Esophagus muscularis mucosa (tissue), 4 donors: ENCODE results near the gene RNF167. TPM values are rescaled to one million over a fixed set of nuclear protein-coding genes. Genes with fewer than 3 reads are reported as not detected.

ENCODE experiments used
- DNase-seq: peaks from one replicate; pipeline ENCODE4 v3.0.0-alpha.2; 2017; ENCODE audit errors: extremely low spot score
- H3K27ac ChIP-seq, 4 donors: fragments of 200-600 bp; sonication (generic); replicated peaks in 1 of 4; 1 replicate in 3 of 4; 2 replicates in 1 of 4; pipeline ENCODE4 v1.5.1; 2016 to 2019; ENCODE audit warnings: mild to moderate bottlenecking in 1 of 4
- H3K27me3 ChIP-seq, 4 donors: fragments of 200-600 bp; sonication (generic); one replicate each; pipeline versions ENCODE4 v1.5.1 to v1.6.0; 2016 to 2019
- H3K36me3 ChIP-seq, 4 donors: fragments of 200-600 bp; sonication (generic); one replicate each; pipeline ENCODE4 v1.5.1; 2016 to 2019
- H3K4me1 ChIP-seq, 4 donors: fragments of 200-600 bp; sonication (generic); one replicate each; pipeline ENCODE4 v1.5.1; 2016 to 2019
- H3K4me3 ChIP-seq, 4 donors: fragments of 200-600 bp; sonication (generic); 1 replicate in 2 of 4; 2 replicates in 2 of 4; pipeline ENCODE4 v1.5.1; 2016 to 2019; ENCODE audit warnings: mild to moderate bottlenecking in 4 of 4, moderate library complexity in 1 of 4
- H3K9me3 ChIP-seq, 4 donors: fragments of 200-600 bp; sonication (generic); 1 replicate in 3 of 4; 2 replicates in 1 of 4; pipeline ENCODE4 v1.5.1; 2016 to 2019
- EP300 ChIP-seq: sonication (generic); formaldehyde crosslinking; IDR thresholded peaks from one replicate; pipeline ENCODE4 v1.6.1; 2017; ENCODE audit warnings: antibody characterized with exemption
- POLR2A ChIP-seq: fragments of 450-650 bp; IDR thresholded peaks from one replicate; pipeline ENCODE4 v1.6.1; 2017; ENCODE audit warnings: antibody characterized with exemption, moderate library complexity, mild to moderate bottlenecking, low read depth
- POLR2AphosphoS5 ChIP-seq, 2 donors: sonication (generic); formaldehyde crosslinking; IDR thresholded peaks; one replicate each; pipeline ENCODE4 v1.6.1; 2017; ENCODE audit warnings: antibody characterized with exemption in 2 of 2
- WGBS: methylation state at CpG from one replicate; pipeline ENCODE4 v1.1.5; 2018; 5-methylcytosine and 5-hydroxymethylcytosine counted together
- intact Hi-C: fragments of 100-400 bp; cut with DNase I; formaldehyde crosslinking; loops from one replicate; pipeline ENCODE4 v1.15.1; 2023
- total RNA-seq, 4 donors: library from RNA; depleted of rRNA; stranded (reverse); fragments of >200 nt; gene quantifications; one replicate each; pipeline versions ENCODE4 v1.1.0 to v1.2.1, GENCODE V29; 2016
- TF ChIP-seq, protein P1 (sequence below), 3 experiments: fragments of 200-600 bp in 2 of 3; fragments of 450-650 bp in 1 of 3; sonication (generic) in 2 of 3; IDR thresholded peaks; one replicate each; pipeline ENCODE4 v1.5.1; 2017 to 2019; ENCODE audit warnings: antibody characterized with exemption in 3 of 3, mild to moderate bottlenecking in 2 of 3, moderate library complexity in 1 of 3

Gene RNF167
- total RNA-seq, 4 donors from 2014 or later = 59.8 to 96.3 (median 69.5) TPM

GRCh38 chr17:4966844-4967538 is 26.9 kb downstream of the RNF167 start:
- Histone ChIP-seq H3K27me3 (no peaks in the 10 kb centered on the region), H3K9me3 (no peaks in the 10 kb centered on the region), H3K4me3 (peak overlapping the region; percentile 76 to 86 (median 78)), H3K4me1 (peaks cover 32 to 49% (median 43%) of the 10 kb centered on the region in 4 donors), H3K36me3 (peaks cover 6 to 41% (median 23%) of the 10 kb centered on the region in 4 donors), H3K27ac (peak overlapping the region; percentile 91 to 97 (median 95))
- intact Hi-C loops = loop anchor here (2.0 kb wide), 1 partner anchor 18 kb away; the partner anchor contains the start of gene PFN1
- 0% methylated on average over 25 of the region's 42 CpGs for WGBS
- DNase-seq = peak; percentile 100
- TF ChIP-seq POLR2AphosphoS5 (IDR thresholded peaks at IDR 0.05) (peak; percentile 71 to 78), EP300 (no peak), POLR2A (peak; percentile 50)
- TF ChIP-seq, protein P1, sequence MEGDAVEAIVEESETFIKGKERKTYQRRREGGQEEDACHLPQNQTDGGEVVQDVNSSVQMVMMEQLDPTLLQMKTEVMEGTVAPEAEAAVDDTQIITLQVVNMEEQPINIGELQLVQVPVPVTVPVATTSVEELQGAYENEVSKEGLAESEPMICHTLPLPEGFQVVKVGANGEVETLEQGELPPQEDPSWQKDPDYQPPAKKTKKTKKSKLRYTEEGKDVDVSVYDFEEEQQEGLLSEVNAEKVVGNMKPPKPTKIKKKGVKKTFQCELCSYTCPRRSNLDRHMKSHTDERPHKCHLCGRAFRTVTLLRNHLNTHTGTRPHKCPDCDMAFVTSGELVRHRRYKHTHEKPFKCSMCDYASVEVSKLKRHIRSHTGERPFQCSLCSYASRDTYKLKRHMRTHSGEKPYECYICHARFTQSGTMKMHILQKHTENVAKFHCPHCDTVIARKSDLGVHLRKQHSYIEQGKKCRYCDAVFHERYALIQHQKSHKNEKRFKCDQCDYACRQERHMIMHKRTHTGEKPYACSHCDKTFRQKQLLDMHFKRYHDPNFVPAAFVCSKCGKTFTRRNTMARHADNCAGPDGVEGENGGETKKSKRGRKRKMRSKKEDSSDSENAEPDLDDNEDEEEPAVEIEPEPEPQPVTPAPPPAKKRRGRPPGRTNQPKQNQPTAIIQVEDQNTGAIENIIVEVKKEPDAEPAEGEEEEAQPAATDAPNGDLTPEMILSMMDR (IDR thresholded peaks at IDR 0.05) = peak in 1 of 3 experiments; percentile 27

DNA sequence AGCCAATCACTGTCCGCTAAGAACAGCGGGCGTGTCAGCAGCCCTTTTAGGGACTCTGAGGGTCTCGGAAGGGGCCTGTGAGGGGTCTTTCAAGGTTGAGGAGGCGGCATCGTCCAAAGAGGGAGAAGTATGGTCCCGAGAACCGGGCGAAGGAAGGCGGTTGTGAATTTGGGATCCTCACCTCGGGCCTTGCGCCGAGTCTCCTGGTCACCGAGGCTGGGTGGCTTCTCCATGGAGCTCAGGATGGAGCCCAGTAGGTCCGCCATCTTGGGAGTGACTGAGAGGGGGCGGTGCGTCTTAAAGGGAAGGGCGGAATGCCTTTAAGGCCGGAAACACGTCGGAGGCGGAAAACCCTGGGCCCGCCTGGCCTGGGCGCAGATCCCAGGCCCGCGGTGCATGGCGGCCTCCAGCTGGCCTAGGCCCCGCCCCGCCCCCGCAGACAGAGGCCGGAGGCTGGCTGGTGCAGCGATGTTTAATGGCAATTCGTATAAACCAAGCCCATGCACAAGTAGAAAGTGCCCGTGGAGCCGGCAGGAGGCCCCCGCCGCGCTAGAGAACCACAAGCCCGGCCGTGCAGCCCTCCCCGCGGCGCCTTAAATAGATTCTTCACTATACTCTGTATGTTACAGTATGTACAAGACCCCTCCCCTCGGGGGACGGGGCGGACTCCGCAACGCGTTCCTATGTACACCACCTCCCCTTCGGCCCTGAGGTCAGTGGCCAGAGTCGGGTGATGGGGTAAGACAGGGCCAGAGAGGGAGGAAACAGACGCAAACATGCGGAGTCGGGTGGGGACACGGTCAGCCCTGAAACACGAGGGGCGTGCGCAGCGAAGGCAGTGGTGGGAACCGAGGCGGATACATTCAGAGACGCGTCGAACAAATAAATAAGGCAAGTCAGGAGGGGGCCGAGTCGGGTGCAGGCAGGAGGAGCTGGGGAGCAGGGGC is 27.7 kb downstream of the RNF167 start, which contains the start of gene SPAG7:
Gene SPAG7 (minus strand): TSS at position 279 of the 947 bp plus-strand sequence. CDS start 13 bp downstream, at position 266.
- peak; percentile 91 to 93 for TF ChIP-seq POLR2AphosphoS5 (IDR thresholded peaks at IDR 0.05)
- TF ChIP-seq POLR2A = peak; percentile 70
- TF ChIP-seq, protein P1 (IDR thresholded peaks at IDR 0.05) = peak in 1 of 3 experiments; percentile 22
- no peak for TF ChIP-seq EP300
- Histone ChIP-seq H3K9me3 (no peaks in the 10 kb centered on the region), H3K4me3 (peak within 1 kb of the TSS; percentile 76 to 86 (median 78)), H3K4me1 (peaks cover 38 to 52% (median 44%) of the 10 kb centered on the region in 4 donors), H3K36me3 (peaks cover 14 to 47% (median 31%) of the 10 kb centered on the region in 4 donors), H3K27ac (peak within 1 kb of the TSS; percentile 91 to 97 (median 95)), H3K27me3 (no peaks in the 10 kb centered on the region)
- intact Hi-C loops = loop anchor here (2.0 kb wide), 1 partner anchor 19 kb away; the partner anchor contains the start of gene PFN1
- WGBS = 1% methylated on average over 38 of the region's 66 CpGs
- DNase-seq = peak; percentile 99

- H3K4me1 ChIP-seq = peaks cover 39 to 52% (median 48%) of the 10 kb centered on the region in 4 donors
- no peaks in the 10 kb centered on the region for H3K9me3 ChIP-seq
- WGBS = 21% methylated on average over 23 of the region's 23 CpGs
- no peak for DNase-seq
- intact Hi-C loops = no loop called here
- peaks cover 20 to 51% (median 38%) of the 10 kb centered on the region in 4 donors for H3K36me3 ChIP-seq
- H3K27me3 ChIP-seq = no peaks in the 10 kb centered on the region
- H3K27ac ChIP-seq = peak overlapping the region; percentile 91 to 97 (median 95)
- H3K4me3 ChIP-seq = peak overlapping the region; percentile 76 to 86 (median 78)
- no peak for TF ChIP-seq POLR2A
- TF ChIP-seq, protein P1 (IDR thresholded peaks at IDR 0.05) = no peak
- no peak for TF ChIP-seq POLR2AphosphoS5 (IDR thresholded peaks at IDR 0.05)
- no peak for TF ChIP-seq EP300
These were observed 28.5 kb downstream of the RNF167 start for GRCh38 chr17:4968486-4969046.

GRCh38 chr17:4969047-4969550 is 29.0 kb downstream of the RNF167 start:
- peaks cover 21 to 57% (median 44%) of the 10 kb centered on the region in 4 donors for H3K36me3 ChIP-seq
- no peak for DNase-seq
- TF ChIP-seq EP300 (no peak), POLR2AphosphoS5 (IDR thresholded peaks at IDR 0.05) (peak; percentile 51 to 80)
- no peaks in the 10 kb centered on the region for H3K9me3 ChIP-seq
- H3K4me3 ChIP-seq = peak overlapping the region; percentile 76 to 86 (median 78)
- 41% methylated on average over 15 of the region's 15 CpGs for WGBS
- intact Hi-C loops = no loop called here
- peak overlapping the region; percentile 91 to 97 (median 95) for H3K27ac ChIP-seq
- no peaks in the 10 kb centered on the region for H3K27me3 ChIP-seq
- peaks cover 44 to 56% (median 51%) of the 10 kb centered on the region in 4 donors for H3K4me1 ChIP-seq
